BLaER1 (cell line): ENCODE measurements around the gene CA11.

Source experiments
- H3K27ac ChIP-seq: shearing (Covaris generic); formaldehyde crosslinking; 2 replicates; pipeline ENCODE4 v1.8.1; 2022
- H3K27me3 ChIP-seq: shearing (Covaris generic); formaldehyde crosslinking; 2 replicates; pipeline ENCODE4 v1.8.1; 2022
- H3K36me3 ChIP-seq: shearing (Covaris generic); formaldehyde crosslinking; 2 replicates; pipeline ENCODE4 v1.8.1; 2022
- H3K4me1 ChIP-seq: shearing (Covaris generic); formaldehyde crosslinking; 2 replicates; pipeline ENCODE4 v1.8.1; 2022
- H3K4me2 ChIP-seq: shearing (Covaris generic); formaldehyde crosslinking; 2 replicates; pipeline ENCODE4 v1.8.1; 2022
- H3K4me3 ChIP-seq: shearing (Covaris generic); formaldehyde crosslinking; 2 replicates; pipeline ENCODE4 v1.8.1; 2022
- H3K9ac ChIP-seq: shearing (Covaris generic); formaldehyde crosslinking; 2 replicates; pipeline ENCODE4 v1.8.1; 2022
- H3K9me3 ChIP-seq: shearing (Covaris generic); formaldehyde crosslinking; 2 replicates; pipeline ENCODE4 v1.8.1; 2022
- H4K20me1 ChIP-seq: shearing (Covaris generic); formaldehyde crosslinking; 2 replicates; pipeline ENCODE4 v1.8.1; 2022
- Cebpa-rat ChIP-seq: shearing (Covaris generic); IDR thresholded peaks from 2 replicates; pipeline ENCODE4 v1.8.1; 2022

The CA11 gene

GRCh38 chr19:48656840-48657474 lies 11.0 kb upstream of the CA11 start:
- Histone ChIP-seq H3K27ac (no peak overlapping the region), H4K20me1 (no peaks in the 10 kb centered on the region), H3K4me2 (no peak overlapping the region), H3K27me3 (no peaks in the 10 kb centered on the region), H3K4me3 (no peak overlapping the region), H3K4me1 (peaks cover 55% of the 10 kb centered on the region), H3K9me3 (no peaks in the 10 kb centered on the region), H3K9ac (0 out of 2 replicates have a peak overlapping the region, but pooled peaks have one; percentile 14), H3K36me3 (no peaks in the 10 kb centered on the region)
- no peak for TF ChIP-seq Cebpa-rat

- Histone ChIP-seq H3K4me3 (no peak overlapping the region), H3K4me1 (peaks cover 63% of the 10 kb centered on the region), H3K9ac (peak overlapping the region; percentile 67; the same call in 1 of the 2 replicates), H3K36me3 (no peaks in the 10 kb centered on the region), H4K20me1 (no peaks in the 10 kb centered on the region), H3K9me3 (no peaks in the 10 kb centered on the region), H3K4me2 (peak overlapping the region; percentile 70), H3K27ac (peak overlapping the region; percentile 75), H3K27me3 (no peaks in the 10 kb centered on the region)
- no peak for TF ChIP-seq Cebpa-rat
Observed at GRCh38 chr19:48654299-48655059, 8.5 kb upstream of the CA11 start.

- no peak overlapping the region for H3K4me2 ChIP-seq
- no peak for TF ChIP-seq Cebpa-rat
- H3K9me3 ChIP-seq: no peaks in the 10 kb centered on the region
- no peaks in the 10 kb centered on the region for H4K20me1 ChIP-seq
- H3K36me3 ChIP-seq: no peaks in the 10 kb centered on the region
- H3K27ac ChIP-seq: peak overlapping the region; percentile 20; the same call in 1 of the 2 replicates
- H3K4me1 ChIP-seq: peaks cover 84% of the 10 kb centered on the region
- H3K27me3 ChIP-seq: no peaks in the 10 kb centered on the region
- no peak overlapping the region for H3K4me3 ChIP-seq
- no peak overlapping the region for H3K9ac ChIP-seq
Observed at GRCh38 chr19:48651683-48652048, 5.7 kb upstream of the CA11 start.

- no peak for TF ChIP-seq Cebpa-rat
- Histone ChIP-seq H3K27ac (no peak overlapping the region), H3K4me2 (no peak overlapping the region), H3K4me1 (peaks cover 84% of the 10 kb centered on the region), H4K20me1 (no peaks in the 10 kb centered on the region), H3K4me3 (no peak overlapping the region), H3K27me3 (no peaks in the 10 kb centered on the region), H3K9ac (no peak overlapping the region), H3K9me3 (no peaks in the 10 kb centered on the region), H3K36me3 (no peaks in the 10 kb centered on the region)
Observed at GRCh38 chr19:48650974-48651682, 5.1 kb upstream of the CA11 start.

GRCh38 chr19:48648134-48648533 lies 2.1 kb upstream of the CA11 start:
- Histone ChIP-seq H3K4me1 (peaks cover 86% of the 10 kb centered on the region), H3K9me3 (no peaks in the 10 kb centered on the region), H4K20me1 (no peaks in the 10 kb centered on the region), H3K36me3 (no peaks in the 10 kb centered on the region), H3K9ac (peak overlapping the region; percentile 81; the same call in 1 of the 2 replicates), H3K27ac (peak overlapping the region; percentile 92), H3K4me3 (no peak overlapping the region), H3K4me2 (peak overlapping the region; percentile 71), H3K27me3 (no peaks in the 10 kb centered on the region)
- no peak for TF ChIP-seq Cebpa-rat

GRCh38 chr19:48646722-48647216 lies 782 bp upstream of the CA11 start:
- no peak for TF ChIP-seq Cebpa-rat
- Histone ChIP-seq H3K9me3 (no peaks in the 10 kb centered on the region), H3K36me3 (no peaks in the 10 kb centered on the region), H3K4me3 (peak overlapping the region; percentile 67), H3K4me2 (peak overlapping the region; percentile 99), H3K27ac (peak overlapping the region; percentile 92), H3K9ac (peak overlapping the region; percentile 81; the same call in 1 of the 2 replicates), H4K20me1 (no peaks in the 10 kb centered on the region), H3K27me3 (no peaks in the 10 kb centered on the region), H3K4me1 (peaks cover 78% of the 10 kb centered on the region)

GRCh38 chr19:48645620-48646000 lies 377 bp downstream of the CA11 start:
- Histone ChIP-seq H3K36me3 (no peaks in the 10 kb centered on the region), H3K4me3 (peak overlapping the region; percentile 67), H3K4me1 (peaks cover 66% of the 10 kb centered on the region), H4K20me1 (no peaks in the 10 kb centered on the region), H3K27me3 (no peaks in the 10 kb centered on the region), H3K9me3 (no peaks in the 10 kb centered on the region), H3K27ac (peak overlapping the region; percentile 89), H3K9ac (peak overlapping the region; percentile 81), H3K4me2 (peak overlapping the region; percentile 99)
- TF ChIP-seq Cebpa-rat: no peak

- Histone ChIP-seq H3K4me2 (peak overlapping the region; percentile 99), H3K27me3 (no peaks in the 10 kb centered on the region), H3K4me3 (peak overlapping the region; percentile 67), H3K9me3 (no peaks in the 10 kb centered on the region), H3K27ac (peak overlapping the region; percentile 89), H3K36me3 (no peaks in the 10 kb centered on the region), H3K4me1 (peaks cover 61% of the 10 kb centered on the region), H4K20me1 (no peaks in the 10 kb centered on the region), H3K9ac (peak overlapping the region; percentile 81)
- no peak for TF ChIP-seq Cebpa-rat
Observed at GRCh38 chr19:48644839-48645619, 958 bp downstream of the CA11 start.

GRCh38 chr19:48644355-48644754 lies 1.6 kb downstream of the CA11 start:
- H3K9ac ChIP-seq: no peak overlapping the region
- no peaks in the 10 kb centered on the region for H4K20me1 ChIP-seq
- TF ChIP-seq Cebpa-rat: no peak
- peak overlapping the region; percentile 67; the same call in 1 of the 2 replicates for H3K4me3 ChIP-seq
- no peaks in the 10 kb centered on the region for H3K36me3 ChIP-seq
- H3K4me2 ChIP-seq: peak overlapping the region; percentile 99
- no peaks in the 10 kb centered on the region for H3K9me3 ChIP-seq
- peaks cover 57% of the 10 kb centered on the region for H3K4me1 ChIP-seq
- no peaks in the 10 kb centered on the region for H3K27me3 ChIP-seq
- no peak overlapping the region for H3K27ac ChIP-seq
